Central memory CD8-positive, alpha-beta T cell (primary cell): ENCODE results near the gene SERPINA6.
"Not testable (repeated sequence)": the region's sequence is repeated elsewhere in the genome, so short reads cannot be mapped to it uniquely, and the experiment has no call there.

Source experiments
- ATAC-seq: fragments of 150-1000 bp; cut with Tn5 transposase; replicated peaks from 2 replicates; pipeline ENCODE4 v1.10.0; 2022; ENCODE audit warnings: mild to moderate bottlenecking, moderate FRiP score, moderate number of reproducible peaks; ENCODE audit not compliant: poor library complexity, severe bottlenecking; ENCODE audit errors: extremely low read depth
- DNase-seq, 2 donors: peaks; one replicate each; pipeline ENCODE4 v3.0.0; 2021; ENCODE audit warnings: low spot score in 2 of 2
- H3K27ac Mint-ChIP-seq: one replicate; pipeline ENCODE4 v1.8.0; 2022; ENCODE audit warnings: low read depth, mild to moderate bottlenecking, moderate library complexity, mixed read lengths
- H3K27me3 Mint-ChIP-seq: one replicate; pipeline ENCODE4 v1.8.0; 2022; ENCODE audit warnings: mixed read lengths
- H3K36me3 Mint-ChIP-seq: one replicate; pipeline ENCODE4 v1.8.0; 2022; ENCODE audit warnings: mild to moderate bottlenecking, moderate library complexity, mixed read lengths; ENCODE audit not compliant: insufficient read depth
- H3K4me1 Mint-ChIP-seq: one replicate; pipeline ENCODE4 v1.8.0; 2022; ENCODE audit warnings: mixed read lengths
- H3K4me3 Mint-ChIP-seq: one replicate; pipeline ENCODE4 v1.8.0; 2022; ENCODE audit warnings: mild to moderate bottlenecking, moderate library complexity, mixed read lengths
- H3K9me3 Mint-ChIP-seq: one replicate; pipeline ENCODE4 v1.8.0; 2022; ENCODE audit warnings: mixed read lengths

Gene SERPINA6

GRCh38 chr14:94363151-94363624 is 40.1 kb upstream of the SERPINA6 start:
- DNase-seq (no peak), ATAC-seq (no peak)
- Mint-ChIP-seq H3K36me3 (no peaks in the 10 kb centered on the region), H3K9me3 (no peaks in the 10 kb centered on the region), H3K4me3 (no peak overlapping the region), H3K27ac (no peak overlapping the region), H3K4me1 (no peaks in the 10 kb centered on the region), H3K27me3 (peaks cover 16% of the 10 kb centered on the region)

- DNase-seq (no peak), ATAC-seq (no peak)
- H3K36me3 Mint-ChIP-seq = no peaks in the 10 kb centered on the region
- no peak overlapping the region for H3K27ac Mint-ChIP-seq
- peaks cover 16% of the 10 kb centered on the region for H3K27me3 Mint-ChIP-seq
- no peaks in the 10 kb centered on the region for H3K9me3 Mint-ChIP-seq
- no peaks in the 10 kb centered on the region for H3K4me1 Mint-ChIP-seq
- no peak overlapping the region for H3K4me3 Mint-ChIP-seq
Measured at GRCh38 chr14:94362614-94363133, 39.5 kb upstream of the SERPINA6 start.

GRCh38 chr14:94361682-94362081 is 38.5 kb upstream of the SERPINA6 start:
- H3K27ac Mint-ChIP-seq = no peak overlapping the region
- no peaks in the 10 kb centered on the region for H3K36me3 Mint-ChIP-seq
- H3K4me1 Mint-ChIP-seq = no peaks in the 10 kb centered on the region
- no peaks in the 10 kb centered on the region for H3K9me3 Mint-ChIP-seq
- ATAC-seq (no peak), DNase-seq (no peak)
- H3K4me3 Mint-ChIP-seq = no peak overlapping the region
- H3K27me3 Mint-ChIP-seq = peaks cover 16% of the 10 kb centered on the region

- ATAC-seq (no peak), DNase-seq (no peak)
- Mint-ChIP-seq H3K36me3 (no peaks in the 10 kb centered on the region), H3K27ac (no peak overlapping the region), H3K4me3 (no peak overlapping the region), H3K4me1 (no peaks in the 10 kb centered on the region), H3K9me3 (no peaks in the 10 kb centered on the region), H3K27me3 (peaks cover 16% of the 10 kb centered on the region)
Measured at GRCh38 chr14:94360945-94361565, 37.9 kb upstream of the SERPINA6 start.

- no peak overlapping the region for H3K4me3 Mint-ChIP-seq
- H3K27ac Mint-ChIP-seq = no peak overlapping the region
- DNase-seq = no peak
- ATAC-seq = no peak
- H3K4me1 Mint-ChIP-seq = no peaks in the 10 kb centered on the region
- no peaks in the 10 kb centered on the region for H3K36me3 Mint-ChIP-seq
- H3K27me3 Mint-ChIP-seq = peaks cover 21% of the 10 kb centered on the region
- peaks cover 1% of the 10 kb centered on the region for H3K9me3 Mint-ChIP-seq
Measured at GRCh38 chr14:94357166-94357565, 34.0 kb upstream of the SERPINA6 start.

- Mint-ChIP-seq H3K9me3 (peaks cover 8% of the 10 kb centered on the region), H3K36me3 (peaks cover 1% of the 10 kb centered on the region), H3K27me3 (peaks cover 27% of the 10 kb centered on the region), H3K4me1 (no peaks in the 10 kb centered on the region), H3K4me3 (no peak overlapping the region), H3K27ac (no peak overlapping the region)
- DNase-seq (no peak), ATAC-seq (no peak)
Measured at GRCh38 chr14:94356379-94357056, 33.4 kb upstream of the SERPINA6 start.

- DNase-seq (no peak), ATAC-seq (no peak)
- no peak overlapping the region for H3K4me3 Mint-ChIP-seq
- H3K27me3 Mint-ChIP-seq = peaks cover 22% of the 10 kb centered on the region
- peaks cover 10% of the 10 kb centered on the region for H3K9me3 Mint-ChIP-seq
- no peaks in the 10 kb centered on the region for H3K4me1 Mint-ChIP-seq
- H3K36me3 Mint-ChIP-seq = peaks cover 1% of the 10 kb centered on the region
- no peak overlapping the region for H3K27ac Mint-ChIP-seq
Measured at GRCh38 chr14:94355191-94355794, 32.2 kb upstream of the SERPINA6 start.

- ATAC-seq = no peak
- no peaks in the 10 kb centered on the region for H3K4me1 Mint-ChIP-seq
Measured at GRCh38 chr14:94354638-94355185, 31.6 kb upstream of the SERPINA6 start.

GRCh38 chr14:94354190-94354589 is 31.1 kb upstream of the SERPINA6 start:
- H3K27ac Mint-ChIP-seq = not testable (repeated sequence)

More at GRCh38 chr14:94354638-94355185, 31.6 kb upstream of the SERPINA6 start:
- peaks cover 1% of the 10 kb centered on the region for H3K36me3 Mint-ChIP-seq
- no peak overlapping the region for H3K27ac Mint-ChIP-seq
- H3K27me3 Mint-ChIP-seq = peaks cover 16% of the 10 kb centered on the region
- no peak for DNase-seq
- peaks cover 10% of the 10 kb centered on the region for H3K9me3 Mint-ChIP-seq
- H3K4me3 Mint-ChIP-seq = no peak overlapping the region

GRCh38 chr14:94349276-94349675 is 26.1 kb upstream of the SERPINA6 start:
- ATAC-seq (no peak), DNase-seq (no peak)
- peaks cover 12% of the 10 kb centered on the region for H3K4me1 Mint-ChIP-seq
- H3K27ac Mint-ChIP-seq = no peak overlapping the region
- no peak overlapping the region for H3K4me3 Mint-ChIP-seq
- peaks cover 14% of the 10 kb centered on the region for H3K27me3 Mint-ChIP-seq
- peaks cover 1% of the 10 kb centered on the region for H3K36me3 Mint-ChIP-seq
- H3K9me3 Mint-ChIP-seq = peaks cover 10% of the 10 kb centered on the region

More at GRCh38 chr14:94354190-94354589, 31.1 kb upstream of the SERPINA6 start:
- H3K36me3 Mint-ChIP-seq, H3K4me1 Mint-ChIP-seq, ATAC-seq, DNase-seq, H3K4me3 Mint-ChIP-seq: not testable (repeated sequence)
- Mint-ChIP-seq H3K9me3 (peaks cover 10% of the 10 kb centered on the region), H3K27me3 (peaks cover 14% of the 10 kb centered on the region)

GRCh38 chr14:94348836-94349235 is 25.7 kb upstream of the SERPINA6 start:
- no peak overlapping the region for H3K27ac Mint-ChIP-seq
- DNase-seq = no peak
- peaks cover 1% of the 10 kb centered on the region for H3K36me3 Mint-ChIP-seq
- peaks cover 10% of the 10 kb centered on the region for H3K9me3 Mint-ChIP-seq
- peaks cover 14% of the 10 kb centered on the region for H3K27me3 Mint-ChIP-seq
- H3K4me1 Mint-ChIP-seq = peaks cover 12% of the 10 kb centered on the region
- no peak overlapping the region for H3K4me3 Mint-ChIP-seq
- no peak for ATAC-seq

GRCh38 chr14:94346841-94347240 is 23.7 kb upstream of the SERPINA6 start:
- Mint-ChIP-seq H3K4me1 (peaks cover 16% of the 10 kb centered on the region), H3K36me3 (no peaks in the 10 kb centered on the region), H3K9me3 (peaks cover 6% of the 10 kb centered on the region), H3K4me3 (peak overlapping the region; percentile 50), H3K27ac (peak overlapping the region; percentile 96), H3K27me3 (peaks cover 6% of the 10 kb centered on the region)
- DNase-seq = no peak
- no peak for ATAC-seq
